HepG2 (cell line): ENCODE data around the gene PPY. TPM values are rescaled to one million over a fixed set of nuclear protein-coding genes. Genes with fewer than 3 reads are reported as not detected.

Experiments used
- MIXL1 ChIP-seq: IDR thresholded peaks from 2 replicates; pipeline ENCODE4 v1.6.1; 2016
- NFE2 ChIP-seq: sonication (generic); formaldehyde crosslinking; IDR thresholded peaks from 2 replicates; pipeline ENCODE4 v1.4.0; 2020; ENCODE audit warnings: missing genetic modification reagents
- NFIB ChIP-seq: sonication (generic); formaldehyde crosslinking; IDR thresholded peaks from 2 replicates; pipeline ENCODE4 v1.9.0; 2021; ENCODE audit warnings: missing genetic modification reagents, mild to moderate bottlenecking, borderline replicate concordance
- SCMH1 ChIP-seq: sonication (generic); formaldehyde crosslinking; IDR thresholded peaks from 2 replicates; pipeline ENCODE4 v1.9.0; 2021; ENCODE audit warnings: missing genetic modification reagents, mild to moderate bottlenecking, borderline replicate concordance
- SSRP1 ChIP-seq: IDR thresholded peaks from 2 replicates; pipeline ENCODE4 v1.6.1; 2016; ENCODE audit warnings: control low read depth
- ZFP36L2 ChIP-seq: sonication (generic); formaldehyde crosslinking; IDR thresholded peaks from 2 replicates; pipeline ENCODE4 v1.4.0; 2020; ENCODE audit warnings: missing genetic modification reagents
- ZNF138 ChIP-seq: sonication (generic); formaldehyde crosslinking; IDR thresholded peaks from 2 replicates; pipeline ENCODE4 v1.5.0; 2020; ENCODE audit warnings: mild to moderate bottlenecking, low read depth, missing genetic modification reagents
- ZNF563 ChIP-seq: sonication (generic); formaldehyde crosslinking; IDR thresholded peaks from 2 replicates; pipeline ENCODE4 v1.8.0; 2022; ENCODE audit warnings: mild to moderate bottlenecking, moderate library complexity, missing genetic modification reagents
- ZNF572 ChIP-seq: sonication (generic); formaldehyde crosslinking; IDR thresholded peaks from 2 replicates; pipeline ENCODE4 v1.5.1; 2020; ENCODE audit warnings: mild to moderate bottlenecking, missing genetic modification reagents
- ZNF747 ChIP-seq: sonication (generic); formaldehyde crosslinking; IDR thresholded peaks from 2 replicates; pipeline ENCODE4 v1.8.1; 2023; ENCODE audit warnings: missing genetic modification reagents, mild to moderate bottlenecking, borderline replicate concordance
- ZNF761 ChIP-seq: sonication (generic); formaldehyde crosslinking; conservative IDR thresholded peaks from 2 replicates; pipeline ENCODE4 v1.4.0; 2020; ENCODE audit warnings: mild to moderate bottlenecking, missing genetic modification reagents
- ZNF782 ChIP-seq: sonication (generic); formaldehyde crosslinking; IDR thresholded peaks from 2 replicates; pipeline ENCODE4 v1.4.0; 2020; ENCODE audit warnings: missing genetic modification reagents, mild to moderate bottlenecking, borderline replicate concordance
- ZSCAN12 ChIP-seq: sonication (generic); formaldehyde crosslinking; IDR thresholded peaks from 2 replicates; pipeline ENCODE4 v1.9.0; 2021; ENCODE audit warnings: mild to moderate bottlenecking, missing genetic modification reagents
- polyA plus RNA-seq, 8 experiments: library from polyadenylated mRNA; depleted of rRNA in 3 of 8; stranded (reverse) in 7 of 8; unstranded in 1 of 8; fragments of >200 nt; fragmentation: Illumina TruSeq in 4 of 8; extraction: Trizol in 4 of 8; gene quantifications; 2 replicates each; pipeline versions ENCODE4 v1.2.1 to v1.2.3, GENCODE V29; 2011 to 2016; ENCODE audit warnings: low read depth in 4 of 8, missing spikeins in 1 of 8, mixed read lengths in 1 of 8; ENCODE audit not compliant: insufficient read depth in 1 of 8
- total RNA-seq, 5 experiments: library from RNA; depleted of rRNA; stranded (reverse); fragments of >200 nt; fragmentation: Illumina TruSeq; extraction: Trizol; gene quantifications; 2 replicates each; pipeline ENCODE4 v1.2.3, GENCODE V29; 2016; ENCODE audit warnings: low read depth in 1 of 5
- TF ChIP-seq, protein P1 (sequence below): sonication (generic); formaldehyde crosslinking; IDR thresholded peaks from 2 replicates; pipeline ENCODE4 v1.4.0; 2020; ENCODE audit warnings: missing genetic modification reagents
- TF ChIP-seq, protein P2 (sequence below): sonication (generic); formaldehyde crosslinking; IDR thresholded peaks from 2 replicates; pipeline ENCODE4 v1.4.0; 2020; ENCODE audit warnings: mild to moderate bottlenecking, low read depth, missing genetic modification reagents
- TF ChIP-seq, protein P3 (sequence below): sonication (generic); formaldehyde crosslinking; conservative IDR thresholded peaks from 2 replicates; pipeline ENCODE4 v1.4.0; 2020; ENCODE audit warnings: missing genetic modification reagents
- TF ChIP-seq, protein P4 (sequence below): sonication (generic); formaldehyde crosslinking; IDR thresholded peaks from 2 replicates; pipeline ENCODE4 v1.4.0; 2020; ENCODE audit warnings: mild to moderate bottlenecking, missing genetic modification reagents

Gene PPY
- total and polyA plus RNA-seq, 2 of the 13 experiments (the other 11 are each of a cell fraction or from before 2014, with no cell fraction given): not detected

DNA sequence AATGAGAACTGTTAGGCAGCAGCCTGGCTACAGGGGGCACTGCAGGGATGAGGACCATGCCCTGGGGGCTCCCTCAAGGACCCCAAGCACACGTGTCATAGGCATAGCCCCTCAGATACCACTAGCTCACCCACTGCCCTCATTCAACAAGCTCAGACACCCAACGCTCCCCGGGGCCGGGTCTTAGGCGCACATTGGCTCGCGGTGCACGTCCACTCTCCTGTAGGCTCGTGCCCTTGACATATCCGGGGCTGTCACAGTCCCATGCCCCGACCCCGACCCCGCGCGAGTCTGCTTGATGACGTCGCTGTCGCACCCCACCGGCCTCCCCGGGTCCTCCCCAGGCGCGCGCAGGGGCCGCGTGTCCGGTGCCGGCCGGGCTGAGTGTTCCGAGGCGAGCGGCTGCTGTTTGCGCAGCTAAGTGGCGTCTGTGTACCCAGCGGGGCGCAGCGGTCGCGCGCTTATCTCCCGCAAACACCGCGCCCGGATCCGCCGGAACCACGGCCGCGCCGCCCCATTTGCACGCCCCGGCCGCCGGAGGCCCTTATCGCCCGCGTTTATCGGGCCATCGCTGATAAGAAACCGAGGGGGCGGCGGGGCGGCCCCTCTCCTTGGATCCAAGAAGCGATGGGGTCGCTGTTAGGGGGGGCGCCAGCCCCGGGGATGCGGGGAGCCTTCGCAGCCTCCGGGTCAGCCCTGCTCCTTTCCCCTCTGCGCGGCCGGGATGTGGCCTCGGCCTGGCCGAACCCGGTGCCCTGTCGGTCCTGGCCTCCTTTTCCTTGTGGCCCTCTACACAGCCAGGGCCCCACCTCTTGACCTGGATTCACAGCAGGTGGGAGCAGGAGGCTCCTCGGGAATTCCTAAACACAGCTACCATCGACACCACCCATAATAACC lies 41.5 kb upstream of the PPY start (continued):
- TF ChIP-seq ZNF138 (CRISPR knock-in tag) (no peak), ZNF782 (CRISPR knock-in tag) (peak; percentile 41; the same call in 1 of the 2 replicates), ZSCAN12 (CRISPR knock-in tag) (no peak), MIXL1 (CRISPR knock-in tag) (peak; percentile 58; the same call in 1 of the 2 replicates), ZNF747 (CRISPR knock-in tag) (peak; percentile 95; the same call in 1 of the 2 replicates), SSRP1 (CRISPR knock-in tag) (no peak), ZFP36L2 (CRISPR knock-in tag) (no peak), SCMH1 (no peak), NFIB (CRISPR knock-in tag) (no peak), ZNF761 (peak; percentile 56; the same call in 1 of the 2 replicates), ZNF563 (peak; percentile 91), ZNF572 (CRISPR knock-in tag) (peak; percentile 91; the same call in 1 of the 2 replicates), NFE2 (CRISPR knock-in tag) (no peak)
- TF ChIP-seq, protein P1, sequence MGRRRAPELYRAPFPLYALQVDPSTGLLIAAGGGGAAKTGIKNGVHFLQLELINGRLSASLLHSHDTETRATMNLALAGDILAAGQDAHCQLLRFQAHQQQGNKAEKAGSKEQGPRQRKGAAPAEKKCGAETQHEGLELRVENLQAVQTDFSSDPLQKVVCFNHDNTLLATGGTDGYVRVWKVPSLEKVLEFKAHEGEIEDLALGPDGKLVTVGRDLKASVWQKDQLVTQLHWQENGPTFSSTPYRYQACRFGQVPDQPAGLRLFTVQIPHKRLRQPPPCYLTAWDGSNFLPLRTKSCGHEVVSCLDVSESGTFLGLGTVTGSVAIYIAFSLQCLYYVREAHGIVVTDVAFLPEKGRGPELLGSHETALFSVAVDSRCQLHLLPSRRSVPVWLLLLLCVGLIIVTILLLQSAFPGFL (CRISPR knock-in tag): no peak
- TF ChIP-seq, protein P2, sequence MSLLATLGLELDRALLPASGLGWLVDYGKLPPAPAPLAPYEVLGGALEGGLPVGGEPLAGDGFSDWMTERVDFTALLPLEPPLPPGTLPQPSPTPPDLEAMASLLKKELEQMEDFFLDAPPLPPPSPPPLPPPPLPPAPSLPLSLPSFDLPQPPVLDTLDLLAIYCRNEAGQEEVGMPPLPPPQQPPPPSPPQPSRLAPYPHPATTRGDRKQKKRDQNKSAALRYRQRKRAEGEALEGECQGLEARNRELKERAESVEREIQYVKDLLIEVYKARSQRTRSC (CRISPR knock-in tag): no peak
- TF ChIP-seq, protein P3, sequence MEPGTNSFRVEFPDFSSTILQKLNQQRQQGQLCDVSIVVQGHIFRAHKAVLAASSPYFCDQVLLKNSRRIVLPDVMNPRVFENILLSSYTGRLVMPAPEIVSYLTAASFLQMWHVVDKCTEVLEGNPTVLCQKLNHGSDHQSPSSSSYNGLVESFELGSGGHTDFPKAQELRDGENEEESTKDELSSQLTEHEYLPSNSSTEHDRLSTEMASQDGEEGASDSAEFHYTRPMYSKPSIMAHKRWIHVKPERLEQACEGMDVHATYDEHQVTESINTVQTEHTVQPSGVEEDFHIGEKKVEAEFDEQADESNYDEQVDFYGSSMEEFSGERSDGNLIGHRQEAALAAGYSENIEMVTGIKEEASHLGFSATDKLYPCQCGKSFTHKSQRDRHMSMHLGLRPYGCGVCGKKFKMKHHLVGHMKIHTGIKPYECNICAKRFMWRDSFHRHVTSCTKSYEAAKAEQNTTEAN (CRISPR knock-in tag): peak; percentile 81
- TF ChIP-seq, protein P4, sequence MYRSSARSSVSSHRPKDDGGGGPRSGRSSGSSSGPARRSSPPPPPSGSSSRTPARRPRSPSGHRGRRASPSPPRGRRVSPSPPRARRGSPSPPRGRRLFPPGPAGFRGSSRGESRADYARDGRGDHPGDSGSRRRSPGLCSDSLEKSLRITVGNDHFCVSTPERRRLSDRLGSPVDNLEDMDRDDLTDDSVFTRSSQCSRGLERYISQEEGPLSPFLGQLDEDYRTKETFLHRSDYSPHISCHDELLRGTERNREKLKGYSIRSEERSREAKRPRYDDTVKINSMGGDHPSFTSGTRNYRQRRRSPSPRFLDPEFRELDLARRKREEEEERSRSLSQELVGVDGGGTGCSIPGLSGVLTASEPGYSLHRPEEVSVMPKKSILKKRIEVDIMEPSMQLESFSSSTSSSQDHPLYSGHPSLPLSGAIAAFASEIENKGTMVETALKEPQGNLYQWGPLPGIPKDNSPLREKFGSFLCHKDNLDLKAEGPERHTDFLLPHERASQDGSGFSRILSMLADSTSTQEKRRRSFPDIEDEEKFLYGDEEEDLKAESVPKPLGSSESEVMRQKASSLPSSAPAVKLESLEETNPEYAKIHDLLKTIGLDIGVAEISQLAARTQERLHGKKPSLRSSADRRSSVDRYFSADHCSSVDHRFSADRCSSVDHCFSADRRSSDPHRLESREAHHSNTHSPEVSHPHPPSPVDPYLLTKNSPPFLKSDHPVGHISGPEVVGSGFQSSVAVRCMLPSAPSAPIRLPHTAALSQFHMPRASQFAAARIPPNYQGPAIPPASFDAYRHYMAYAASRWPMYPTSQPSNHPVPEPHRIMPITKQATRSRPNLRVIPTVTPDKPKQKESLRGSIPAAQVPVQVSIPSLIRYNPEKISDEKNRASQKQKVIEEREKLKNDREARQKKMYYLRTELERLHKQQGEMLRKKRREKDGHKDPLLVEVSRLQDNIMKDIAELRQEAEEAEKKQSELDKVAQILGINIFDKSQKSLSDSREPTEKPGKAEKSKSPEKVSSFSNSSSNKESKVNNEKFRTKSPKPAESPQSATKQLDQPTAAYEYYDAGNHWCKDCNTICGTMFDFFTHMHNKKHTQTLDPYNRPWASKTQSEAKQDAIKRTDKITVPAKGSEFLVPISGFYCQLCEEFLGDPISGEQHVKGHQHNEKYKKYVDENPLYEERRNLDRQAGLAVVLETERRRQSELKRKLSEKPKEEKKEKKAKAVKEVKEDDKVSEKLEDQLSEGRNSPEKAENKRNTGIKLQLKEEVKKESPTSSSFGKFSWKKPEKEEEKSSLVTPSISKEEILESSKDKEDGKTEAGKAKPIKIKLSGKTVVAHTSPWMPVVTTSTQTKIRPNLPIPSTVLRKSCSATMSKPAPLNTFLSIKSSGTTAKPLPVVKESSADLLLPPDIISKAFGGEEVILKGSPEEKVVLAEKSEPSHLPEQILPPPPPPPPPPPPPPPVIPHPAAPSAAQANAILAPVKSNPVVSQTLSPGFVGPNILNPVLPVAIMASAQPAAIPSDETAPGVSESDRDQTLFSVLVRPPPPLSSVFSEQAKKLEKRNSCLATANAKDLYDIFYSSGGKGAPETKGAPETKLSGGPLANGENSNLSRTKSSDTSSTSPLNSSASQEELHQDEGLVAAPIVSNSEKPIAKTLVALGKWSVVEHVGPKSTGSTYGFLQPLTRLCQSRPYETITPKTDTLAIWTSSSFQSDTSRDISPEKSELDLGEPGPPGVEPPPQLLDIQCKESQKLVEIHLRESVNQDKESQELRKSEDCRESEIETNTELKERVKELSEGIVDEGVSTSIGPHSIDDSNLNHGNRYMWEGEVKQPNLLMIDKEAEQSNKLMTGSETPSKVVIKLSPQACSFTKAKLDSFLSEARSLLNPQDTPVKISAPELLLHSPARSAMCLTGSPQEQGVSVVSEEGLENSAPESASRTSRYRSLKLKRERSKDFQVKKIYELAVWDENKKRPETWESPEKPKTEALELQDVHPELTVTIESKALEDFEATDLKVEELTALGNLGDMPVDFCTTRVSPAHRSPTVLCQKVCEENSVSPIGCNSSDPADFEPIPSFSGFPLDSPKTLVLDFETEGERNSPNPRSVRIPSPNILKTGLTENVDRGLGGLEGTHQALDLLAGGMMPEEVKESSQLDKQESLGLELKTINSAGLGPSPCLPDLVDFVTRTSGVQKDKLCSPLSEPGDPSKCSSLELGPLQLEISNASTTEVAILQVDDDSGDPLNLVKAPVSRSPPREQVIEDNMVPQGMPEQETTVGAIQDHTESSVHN (CRISPR knock-in tag): no peak
